G401.6 (cell line): Measurements from ENCODE around the gene ETFDH.
"Not testable (repeated sequence)": the region's sequence is repeated elsewhere in the genome, so short reads cannot be mapped to it uniquely, and the experiment has no call there.

ENCODE experiments used
- FAIRE-seq: peaks from 2 replicates; lab custom pipeline; 2012; peaks lifted over from hg19 to GRCh38; lab: Jason Lieb, UNC

ETFDH gene

DNA sequence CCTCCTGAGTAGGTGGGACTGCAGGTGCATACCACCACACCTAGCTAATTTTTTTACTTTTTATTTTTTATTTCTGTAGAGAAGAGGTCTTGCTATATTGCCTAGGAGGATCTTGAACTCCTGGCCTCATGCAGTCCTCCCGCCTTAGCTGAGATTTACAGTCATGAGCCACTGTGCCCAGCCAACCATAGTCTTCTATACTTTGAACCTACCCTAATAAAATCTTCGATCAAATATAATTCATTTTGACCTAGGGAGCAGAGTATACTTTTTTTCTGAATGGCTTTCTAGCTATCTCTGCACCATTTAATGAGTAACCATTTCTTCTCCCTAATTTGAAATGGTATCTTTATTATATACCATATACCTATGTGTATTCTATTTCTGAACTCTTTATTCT lies 6.7 kb downstream of the ETFDH start:
- no peak for FAIRE-seq

DNA sequence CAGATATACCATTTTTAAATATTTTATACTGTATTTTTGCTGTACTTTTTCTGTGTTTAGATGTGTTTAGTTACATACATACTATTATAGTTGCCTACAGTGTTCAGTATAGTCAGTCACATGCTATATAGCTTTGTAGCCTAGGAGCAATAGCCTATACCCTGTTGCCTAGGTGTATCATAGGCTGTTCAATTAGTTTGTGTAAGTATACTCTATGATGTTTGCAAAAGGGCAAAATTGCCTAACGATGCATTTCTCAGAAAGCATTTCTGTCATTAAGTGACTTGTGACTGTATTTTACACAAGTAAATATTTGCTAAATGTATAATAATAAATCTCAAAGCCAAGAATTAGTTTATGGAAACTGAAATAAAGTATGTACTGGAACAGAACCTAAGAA lies 9.5 kb downstream of the ETFDH start:
- peak; percentile 15 for FAIRE-seq

GRCh38 chr4:158682066-158682465 lies 10.0 kb downstream of the ETFDH start:
- FAIRE-seq: no peak

GRCh38 chr4:158688813-158689212 lies 16.7 kb downstream of the ETFDH start:
- FAIRE-seq: no peak

GRCh38 chr4:158704274-158704673 lies 32.2 kb downstream of the ETFDH start:
- no peak for FAIRE-seq

DNA sequence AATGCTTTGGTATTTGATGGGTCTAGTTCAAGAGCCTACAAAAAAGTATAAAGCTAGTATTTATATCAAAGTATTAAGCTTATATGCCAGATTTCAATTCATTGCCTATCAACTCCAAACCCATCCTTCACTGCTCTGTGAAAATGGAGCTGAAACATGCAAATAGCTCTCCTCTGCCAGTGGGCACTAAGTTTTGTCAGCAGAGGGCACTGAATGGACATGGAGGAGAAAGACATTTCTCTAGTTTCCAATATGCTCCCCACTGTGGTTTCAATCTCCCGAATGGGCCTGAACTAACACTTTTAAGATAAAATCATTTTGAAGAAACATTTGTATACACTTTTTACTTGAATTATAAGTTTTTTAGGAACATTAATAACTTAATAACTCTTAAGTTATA lies 38.7 kb downstream of the ETFDH start:
- FAIRE-seq: peak; percentile 63

- FAIRE-seq: not testable (repeated sequence)
These were observed 40.5 kb downstream of the ETFDH start for GRCh38 chr4:158712622-158713021.

DNA sequence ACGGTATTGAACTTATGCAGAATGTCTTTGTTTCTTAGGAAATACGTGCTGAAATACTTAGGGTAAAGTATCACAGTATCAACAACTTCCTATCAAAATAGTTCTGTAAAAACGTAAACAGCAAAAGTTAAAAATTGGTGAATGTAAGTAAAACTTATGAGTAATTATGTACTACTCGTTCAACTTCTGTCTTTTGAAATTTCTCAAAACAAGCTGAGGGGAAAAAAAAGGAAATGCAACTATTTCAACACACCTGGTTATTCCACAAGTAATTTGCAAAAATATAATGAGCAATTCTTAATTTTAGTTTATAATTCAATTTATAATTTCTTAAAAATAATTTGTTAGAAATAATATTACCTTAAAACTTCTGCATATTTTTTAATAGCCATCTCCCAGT lies 42.8 kb downstream of the ETFDH start:
- FAIRE-seq: peak; percentile 81

- no peak for FAIRE-seq
These were observed 43.7 kb downstream of the ETFDH start for GRCh38 chr4:158715802-158716201.

DNA sequence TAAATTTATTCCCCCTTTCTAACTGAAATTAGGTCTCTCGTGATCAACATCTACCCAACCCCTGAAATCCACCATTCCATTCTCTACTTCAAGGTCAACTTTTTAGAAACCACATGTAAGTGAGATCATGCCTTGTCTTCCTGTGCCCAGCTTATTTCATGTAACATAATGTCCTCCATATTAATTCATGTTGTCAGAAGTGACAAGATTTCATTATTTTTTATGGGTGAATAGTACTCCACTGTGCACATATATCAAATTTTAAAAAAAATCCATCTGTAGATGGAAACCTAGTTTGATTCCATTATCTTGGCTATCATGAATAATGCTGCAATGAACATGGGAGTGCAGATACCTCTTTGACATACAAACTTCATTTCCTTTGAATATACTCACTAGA lies 49.6 kb downstream of the ETFDH start:
- no peak for FAIRE-seq

DNA sequence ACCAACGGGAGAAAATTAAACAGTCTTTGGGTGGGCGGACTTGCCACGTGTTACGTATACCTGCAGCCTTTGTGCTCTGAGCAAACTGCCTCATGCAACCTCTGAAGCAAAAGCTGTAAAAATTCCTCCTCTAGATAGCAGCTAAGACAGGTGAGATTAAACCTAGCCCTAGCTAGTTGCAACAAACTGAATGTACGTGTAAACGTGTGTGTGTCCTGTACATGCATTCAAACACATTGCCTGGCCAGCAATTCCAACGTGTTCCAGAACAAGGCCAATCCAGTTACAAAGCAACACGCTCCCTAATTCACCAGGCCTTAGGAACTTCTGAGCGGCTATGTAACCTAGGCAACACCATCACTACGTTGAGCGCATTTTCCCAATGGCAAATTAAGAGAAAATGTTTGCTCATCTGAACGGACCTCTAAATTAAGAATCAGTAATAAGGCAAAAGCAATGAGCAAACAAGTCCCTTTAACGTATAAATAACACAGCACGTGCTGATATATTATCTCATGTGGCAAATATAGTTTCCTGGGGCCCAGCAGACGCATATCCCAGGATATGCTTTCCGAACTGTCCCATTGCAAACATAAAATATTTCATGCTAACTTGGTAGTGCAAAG lies 50.3 kb downstream of the ETFDH start:
- no peak for FAIRE-seq

DNA sequence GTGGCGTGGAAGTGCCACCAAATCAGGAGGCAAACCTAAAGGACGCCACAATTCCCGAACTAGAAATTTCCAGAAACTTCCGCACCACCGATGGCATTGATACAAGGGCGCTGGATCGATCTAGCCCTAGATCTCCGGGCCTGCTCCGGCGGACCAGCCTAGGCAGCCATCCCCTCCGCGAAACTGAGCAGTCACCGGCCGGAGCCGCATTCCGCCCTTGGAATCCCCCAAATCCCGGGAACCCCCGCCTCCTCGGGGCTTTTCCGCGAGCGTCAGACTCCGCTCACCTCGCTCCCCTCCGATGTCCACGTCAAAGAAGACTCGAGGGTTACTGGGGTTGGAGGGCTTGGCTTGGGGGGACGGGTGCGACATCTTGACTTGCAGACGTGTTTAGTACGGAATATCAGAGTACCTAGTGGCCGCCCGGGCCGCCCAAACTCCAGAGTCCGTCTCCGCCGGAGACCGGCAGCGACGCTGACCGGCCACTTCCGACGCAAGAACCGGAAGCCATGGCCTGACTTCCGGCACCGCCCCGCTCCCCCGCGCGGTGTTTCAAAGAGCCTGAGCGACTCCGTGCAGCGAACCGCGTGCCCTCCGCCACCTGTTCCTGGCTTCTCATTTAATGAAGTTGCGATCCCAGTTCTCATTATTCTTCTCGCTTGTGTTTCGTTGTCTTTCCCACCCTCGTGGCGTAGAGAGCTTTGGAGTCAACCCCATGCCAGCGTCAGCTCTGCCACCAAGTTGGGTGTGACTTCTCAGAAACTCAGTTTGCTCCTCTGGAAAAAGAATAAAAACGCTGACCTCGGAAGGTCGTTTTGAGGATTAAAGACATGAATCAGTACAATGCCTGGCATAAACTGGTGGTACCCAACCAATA lies 51.1 kb downstream of the ETFDH start, which contains the start of gene PPID:
PPID (minus strand) TSS at position 480 of the 877 bp plus-strand sequence; CDS start at position 372, 108 bp downstream.
- FAIRE-seq: peak; percentile 90

GRCh38 chr4:158724637-158725036 lies 52.5 kb downstream of the ETFDH start:
- no peak for FAIRE-seq

GRCh38 chr4:158726633-158727032 lies 54.5 kb downstream of the ETFDH start:
- no peak for FAIRE-seq

DNA sequence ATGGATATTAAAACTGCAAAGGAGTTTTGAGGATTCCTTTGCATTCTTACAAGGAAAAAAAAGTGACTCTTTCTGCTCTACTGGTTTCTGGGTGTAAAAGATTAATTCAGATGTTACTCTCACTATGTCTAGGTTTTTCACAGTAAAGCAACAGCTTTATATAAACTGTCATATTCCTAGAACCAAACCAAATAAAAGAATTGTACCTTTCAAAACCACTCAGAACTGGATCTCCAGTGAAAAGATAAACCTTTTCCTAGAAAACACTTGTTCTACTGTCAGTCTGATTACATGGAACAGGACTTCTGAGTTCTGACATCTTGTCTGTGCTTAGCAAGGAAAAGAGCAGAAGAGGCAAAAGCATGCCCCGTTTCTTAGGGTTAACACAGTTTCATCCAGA lies 56.1 kb downstream of the ETFDH start:
- FAIRE-seq: no peak

DNA sequence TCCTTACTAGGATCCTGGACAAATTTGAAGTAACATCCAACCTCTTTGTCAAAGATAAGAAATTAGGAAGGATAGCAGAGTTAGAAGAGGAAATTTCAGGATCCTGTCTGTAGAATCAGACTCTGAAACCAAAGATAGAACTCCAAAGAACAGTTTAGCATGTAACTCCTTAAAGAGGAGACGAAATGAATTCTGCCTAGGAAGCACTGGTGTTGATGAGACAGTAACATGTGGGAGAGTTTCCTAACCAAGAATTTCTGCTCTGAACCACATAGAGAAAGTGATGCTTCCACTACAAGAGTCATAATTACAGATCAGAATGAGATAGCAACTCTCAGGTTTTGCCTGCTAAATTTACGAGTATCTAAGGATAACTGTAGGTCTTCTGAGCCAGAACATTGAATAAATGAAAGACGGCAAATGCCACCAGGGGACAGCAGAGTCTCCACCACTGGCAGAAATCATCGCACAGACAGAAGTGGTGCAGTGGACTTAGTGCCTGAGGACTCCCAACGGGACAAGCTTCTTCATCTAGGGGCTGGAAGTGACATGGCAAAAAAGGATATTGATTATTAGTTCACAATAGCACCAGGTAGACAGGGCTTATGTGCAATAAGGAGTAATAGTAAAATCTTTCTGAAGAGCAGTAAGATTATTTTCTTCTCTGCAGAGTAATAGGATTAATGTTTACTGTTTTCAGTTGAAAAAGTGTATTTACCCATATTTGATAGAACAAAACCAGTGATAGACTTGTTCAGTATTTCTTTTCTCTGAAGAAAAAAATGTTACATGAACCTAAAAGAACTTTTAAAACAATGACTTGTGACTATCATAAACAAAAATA lies 57.8 kb downstream of the ETFDH start:
- peak; percentile 90 for FAIRE-seq

- FAIRE-seq: no peak
These were observed 66.8 kb downstream of the ETFDH start for GRCh38 chr4:158738866-158739265.

DNA sequence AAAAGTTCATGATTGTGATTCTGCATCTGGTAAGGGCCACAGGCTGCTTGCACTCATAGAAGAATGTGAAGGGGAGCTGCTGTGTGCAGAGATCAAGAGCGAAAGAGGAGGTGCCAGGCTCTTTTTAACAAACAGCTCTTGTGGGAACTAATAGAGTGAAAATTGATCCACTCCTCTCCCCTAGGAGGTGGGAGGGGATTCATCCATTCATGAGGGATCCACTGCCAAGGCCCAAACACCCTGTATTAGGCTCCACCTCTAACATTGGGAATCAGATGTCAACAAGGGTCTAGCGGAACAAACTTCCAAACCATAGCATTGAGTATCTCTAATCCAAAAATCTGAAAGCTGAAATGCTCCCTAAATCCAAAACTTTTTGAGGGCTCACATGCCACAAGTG lies 67.5 kb downstream of the ETFDH start:
- FAIRE-seq: no peak

DNA sequence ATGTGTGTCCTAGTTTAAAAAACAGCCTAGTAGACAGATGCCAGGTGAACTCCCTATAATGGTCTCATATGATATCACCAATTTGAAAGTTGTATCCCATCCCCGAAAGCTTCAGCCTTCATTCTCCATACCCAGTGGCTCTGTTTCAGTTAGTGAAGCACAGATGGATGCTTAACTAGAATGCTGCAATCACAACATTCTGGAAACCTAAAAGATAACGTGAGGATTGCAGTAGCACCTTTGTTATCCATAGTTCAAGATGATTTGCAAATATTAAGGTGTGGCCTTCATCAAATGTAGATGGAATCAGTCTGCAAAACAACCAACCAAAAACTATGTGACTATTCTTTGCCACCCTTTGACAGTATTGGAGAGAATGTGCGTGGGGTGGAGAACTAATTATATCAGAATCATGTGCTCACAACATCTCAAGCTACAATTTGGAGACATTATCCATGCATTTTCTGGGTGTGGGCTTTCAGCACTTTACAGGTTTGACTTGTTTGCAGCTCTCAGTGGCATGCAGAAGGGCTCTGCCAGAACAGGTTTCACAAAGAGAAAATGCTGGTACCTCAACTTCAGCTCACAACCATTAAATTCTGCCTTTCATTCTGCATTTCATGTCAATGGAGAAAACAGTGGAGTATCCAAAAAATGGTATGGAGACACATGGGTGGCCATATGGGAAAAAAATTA lies 69.4 kb downstream of the ETFDH start:
- FAIRE-seq: no peak

GRCh38 chr4:158746537-158746936 lies 74.4 kb downstream of the ETFDH start:
- not testable (repeated sequence) for FAIRE-seq

DNA sequence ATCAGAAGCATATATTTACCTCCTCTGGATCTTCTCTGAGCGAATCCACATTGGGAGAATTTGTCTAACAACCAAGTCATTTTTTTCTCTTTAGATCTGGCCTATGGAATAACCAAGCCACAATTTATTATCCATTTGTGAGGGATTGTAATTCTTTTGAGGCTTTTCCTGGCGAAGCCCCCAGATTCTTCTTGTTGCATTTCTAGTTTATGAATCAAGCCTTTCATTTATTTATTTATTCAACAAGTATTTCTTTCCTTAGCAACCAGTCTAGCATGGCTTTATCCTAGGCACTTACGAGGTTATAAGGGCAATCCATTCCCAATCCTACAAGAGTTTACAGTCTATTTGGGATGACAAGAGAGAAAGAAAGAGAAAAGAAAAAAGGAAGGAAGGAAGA lies 78.3 kb downstream of the ETFDH start:
- FAIRE-seq: no peak
